ENCODE measurements around the gene RNF38. TPM values are rescaled to one million over a fixed set of nuclear protein-coding genes. Genes with fewer than 3 reads are reported as not detected.
"Not testable (repeated sequence)": the region's sequence is repeated elsewhere in the genome, so short reads cannot be mapped to it uniquely, and the experiment has no call there.

The RNF38 gene
- 17.8 and 18.6 TPM in 2 replicates for total RNA-seq (2022)
- percentile 85 among the genes with signal in this experiment for Bru-seq, nascent RNA
- percentile 72 among the genes with signal in this experiment for BruChase-seq, experiment 1, labeled RNA remaining after a 6-hour chase
- BruChase-seq, experiment 2, labeled RNA remaining after a 2-hour chase, result percentile 84 among the genes with signal in this experiment
- long read RNA-seq, full-length matches to known transcripts, result 7 of 23 reads
- long read RNA-seq, partial matches to known transcripts, result 3 of 23 reads
- long read RNA-seq, other reads (novel, unspliced or antisense), result 13 of 23 reads

DNA sequence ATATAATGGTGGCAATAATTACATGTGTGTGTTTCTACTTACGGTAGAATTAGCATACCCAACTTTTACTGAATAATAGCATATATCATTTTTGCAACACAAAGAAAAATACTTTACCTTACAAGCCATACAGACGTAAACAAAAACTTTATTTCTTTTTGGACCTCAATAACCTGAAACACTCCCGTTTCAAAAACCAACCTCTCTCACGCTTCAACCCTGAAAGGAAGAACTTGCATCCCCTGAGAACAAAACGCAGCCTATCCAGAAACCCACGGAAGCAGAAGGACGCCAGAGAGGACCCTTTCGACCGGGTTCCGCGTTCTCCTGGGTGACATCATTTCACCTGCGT is at the start of gene RNF38:
Gene RNF38 (minus strand): TSS at position 290 of the 352 bp plus-strand sequence. CDS start 161 bp downstream, at position 129.
- BruUV-seq (replicated peaks), result TSS peak; percentile 65
- CTCF ChIA-PET, result interaction anchor here (0.6 to 0.9 kb wide), 5 partner anchors 36 to 169 kb away, joined by 3 read pairs; no protein-coding TSS in a partner anchor

DNA sequence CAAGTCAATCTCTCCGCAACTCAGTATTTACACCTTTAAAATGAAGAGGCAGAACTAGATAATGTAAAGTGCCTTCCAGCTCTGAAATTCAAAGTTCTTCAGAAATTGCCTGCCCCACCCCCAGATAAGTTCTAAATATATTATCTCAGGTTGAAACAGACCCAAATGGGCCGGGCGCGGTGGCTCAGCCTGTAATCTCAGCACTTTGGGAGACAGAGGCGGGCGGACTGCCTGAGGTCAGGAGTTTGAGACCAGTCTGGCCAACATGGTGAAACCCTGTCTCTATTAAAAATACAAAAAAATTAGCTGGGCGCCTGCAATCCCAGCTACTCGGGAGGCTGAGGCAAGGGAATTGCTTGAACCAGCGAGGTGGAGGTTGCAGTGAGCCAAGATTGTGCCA is 48.5 kb upstream of the RNF38 start:
- H3K27me3 Mint-ChIP-seq (ENCODE audit: insufficient read depth, unreplicated experiment); H3K4me3 Mint-ChIP-seq (ENCODE audit: unreplicated experiment); H3K4me1 Mint-ChIP-seq (ENCODE audit: insufficient read depth, unreplicated experiment); intact Hi-C loops (cut with micrococcal nuclease); BruUV-seq (replicated peaks); DNase-seq (ENCODE audit: unreplicated experiment); H3K27ac Mint-ChIP-seq (ENCODE audit: low read depth, unreplicated experiment); H3K9me3 Mint-ChIP-seq (ENCODE audit: unreplicated experiment); H3K36me3 Mint-ChIP-seq (ENCODE audit: insufficient read depth, unreplicated experiment): not testable (repeated sequence)
- ChIA-PET POLR2A (interaction anchor here (0.9 to 2.0 kb wide), 2 partner anchors 39 to 41 kb away, joined by 3 to 15 read pairs; no protein-coding TSS in a partner anchor), CTCF (interaction anchor here (1.1 to 12.5 kb wide), 7 partner anchors 10 to 201 kb away, joined by 3 to 253 read pairs (median 5); no protein-coding TSS in a partner anchor)

More for the DNA sequence above, at the start of gene RNF38:
- peak within 1 kb of the TSS; percentile 84 for H3K27ac Mint-ChIP-seq (ENCODE audit: low read depth, unreplicated experiment)
- TF ChIP-seq, protein P1, sequence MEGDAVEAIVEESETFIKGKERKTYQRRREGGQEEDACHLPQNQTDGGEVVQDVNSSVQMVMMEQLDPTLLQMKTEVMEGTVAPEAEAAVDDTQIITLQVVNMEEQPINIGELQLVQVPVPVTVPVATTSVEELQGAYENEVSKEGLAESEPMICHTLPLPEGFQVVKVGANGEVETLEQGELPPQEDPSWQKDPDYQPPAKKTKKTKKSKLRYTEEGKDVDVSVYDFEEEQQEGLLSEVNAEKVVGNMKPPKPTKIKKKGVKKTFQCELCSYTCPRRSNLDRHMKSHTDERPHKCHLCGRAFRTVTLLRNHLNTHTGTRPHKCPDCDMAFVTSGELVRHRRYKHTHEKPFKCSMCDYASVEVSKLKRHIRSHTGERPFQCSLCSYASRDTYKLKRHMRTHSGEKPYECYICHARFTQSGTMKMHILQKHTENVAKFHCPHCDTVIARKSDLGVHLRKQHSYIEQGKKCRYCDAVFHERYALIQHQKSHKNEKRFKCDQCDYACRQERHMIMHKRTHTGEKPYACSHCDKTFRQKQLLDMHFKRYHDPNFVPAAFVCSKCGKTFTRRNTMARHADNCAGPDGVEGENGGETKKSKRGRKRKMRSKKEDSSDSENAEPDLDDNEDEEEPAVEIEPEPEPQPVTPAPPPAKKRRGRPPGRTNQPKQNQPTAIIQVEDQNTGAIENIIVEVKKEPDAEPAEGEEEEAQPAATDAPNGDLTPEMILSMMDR (IDR thresholded peaks at IDR 0.05; ENCODE audit: unreplicated experiment), result no peak
- peaks cover 7% of the 10 kb centered on the region for H3K36me3 Mint-ChIP-seq (ENCODE audit: insufficient read depth, unreplicated experiment)
- H3K9me3 Mint-ChIP-seq (ENCODE audit: unreplicated experiment), result no peaks in the 10 kb centered on the region
- H3K4me1 Mint-ChIP-seq (ENCODE audit: insufficient read depth, unreplicated experiment), result peaks cover 26% of the 10 kb centered on the region
- no peak for DNase-seq (ENCODE audit: unreplicated experiment)
- intact Hi-C loops (cut with micrococcal nuclease), result loop anchor here (2.0 kb wide), 1 partner anchor 151 kb away; no protein-coding TSS in a partner anchor
- H3K27me3 Mint-ChIP-seq (ENCODE audit: insufficient read depth, unreplicated experiment), result no peaks in the 10 kb centered on the region
- peak within 1 kb of the TSS; percentile 78 for H3K4me3 Mint-ChIP-seq (ENCODE audit: unreplicated experiment)
- POLR2A ChIA-PET, result interaction anchor here (0.6 to 1.9 kb wide), 15 partner anchors 10 to 1013 kb away, joined by 3 to 14 read pairs (median 4); partner anchors contain the start of genes CLTA and GNE

DNA sequence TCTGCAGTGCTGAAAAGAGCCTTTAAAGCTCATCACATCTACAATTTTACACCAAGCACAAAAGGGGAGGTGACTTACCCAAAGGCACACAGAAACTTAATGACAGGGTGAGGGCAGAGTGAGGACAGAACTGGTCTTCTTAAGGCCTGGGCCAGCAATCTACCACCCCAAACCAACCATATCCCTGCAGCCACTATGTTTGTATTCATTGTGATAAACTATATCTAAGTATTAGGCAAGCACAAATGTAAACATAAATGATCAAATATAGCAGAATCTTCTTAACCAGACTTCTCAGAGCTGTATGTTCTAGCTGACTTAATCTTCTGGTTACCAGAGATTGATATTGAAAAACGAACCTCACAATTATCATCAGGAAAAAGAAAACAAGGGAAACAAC is 47.9 kb upstream of the RNF38 start:
- POLR2A ChIA-PET, result interaction anchor here (0.9 to 2.0 kb wide), 2 partner anchors 38 to 41 kb away, joined by 3 to 15 read pairs; no protein-coding TSS in a partner anchor
- no peak for DNase-seq (ENCODE audit: unreplicated experiment)
- TF ChIP-seq, protein P1 (IDR thresholded peaks at IDR 0.05; ENCODE audit: unreplicated experiment), result no peak
- CTCF ChIA-PET, result interaction anchor here (1.1 to 12.5 kb wide), 7 partner anchors 10 to 200 kb away, joined by 3 to 253 read pairs (median 5); no protein-coding TSS in a partner anchor
- Mint-ChIP-seq H3K9me3 (ENCODE audit: unreplicated experiment) (no peaks in the 10 kb centered on the region), H3K27me3 (ENCODE audit: insufficient read depth, unreplicated experiment) (no peaks in the 10 kb centered on the region), H3K4me3 (ENCODE audit: unreplicated experiment) (no peak overlapping the region), H3K36me3 (ENCODE audit: insufficient read depth, unreplicated experiment) (no peaks in the 10 kb centered on the region), H3K4me1 (ENCODE audit: insufficient read depth, unreplicated experiment) (peaks cover 10% of the 10 kb centered on the region), H3K27ac (ENCODE audit: low read depth, unreplicated experiment) (no peak overlapping the region)
- no TSS peak for BruUV-seq (replicated peaks)
- intact Hi-C loops (cut with micrococcal nuclease), result no loop called here

DNA sequence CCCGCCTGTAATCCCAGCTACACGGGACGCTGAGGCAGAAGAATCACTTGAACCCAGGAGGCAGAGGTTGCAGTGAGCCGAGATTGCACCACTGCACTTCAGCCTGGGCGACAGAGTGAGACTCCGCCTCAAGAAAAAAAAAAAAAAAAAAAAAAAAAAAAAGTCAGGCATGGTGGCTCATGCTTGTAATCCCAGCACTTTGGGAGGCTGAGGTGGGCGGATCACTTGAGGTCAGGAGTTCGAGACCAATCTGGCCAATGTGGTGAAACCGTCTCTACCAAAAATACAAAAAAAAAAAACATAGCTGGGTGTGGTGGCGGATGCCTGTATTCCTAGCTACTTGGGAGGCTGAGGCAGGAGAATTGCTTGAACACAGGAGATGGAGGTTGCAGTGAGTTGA is 46.6 kb upstream of the RNF38 start:
- DNase-seq (ENCODE audit: unreplicated experiment); H3K4me3 Mint-ChIP-seq (ENCODE audit: unreplicated experiment); H3K36me3 Mint-ChIP-seq (ENCODE audit: insufficient read depth, unreplicated experiment); H3K9me3 Mint-ChIP-seq (ENCODE audit: unreplicated experiment); intact Hi-C loops (cut with micrococcal nuclease); H3K27me3 Mint-ChIP-seq (ENCODE audit: insufficient read depth, unreplicated experiment); BruUV-seq (replicated peaks); H3K27ac Mint-ChIP-seq (ENCODE audit: low read depth, unreplicated experiment): not testable (repeated sequence)
- ChIA-PET CTCF (interaction anchor here (0.6 to 12.5 kb wide), 4 partner anchors 9 to 315 kb away, joined by 3 to 253 read pairs (median 4); no protein-coding TSS in a partner anchor), POLR2A (interaction anchor here (0.6 to 1.1 kb wide), 2 partner anchors 17 to 44 kb away, joined by 3 read pairs; no protein-coding TSS in a partner anchor)
- H3K4me1 Mint-ChIP-seq (ENCODE audit: insufficient read depth, unreplicated experiment), result peaks cover 10% of the 10 kb centered on the region

Data from MCF 10A (cell line).